HG03457 (cell line): ENCODE measurements around the gene RAB7A.
"Not testable (repeated sequence)": the region's sequence is repeated elsewhere in the genome, so short reads cannot be mapped to it uniquely, and the experiment has no call there.

Source experiments
- ATAC-seq: cut with Tn5 transposase; IDR thresholded peaks from one replicate; pipeline ENCODE4 v1.9.1; 2021; ENCODE audit warnings: moderate number of reproducible peaks; ENCODE audit not compliant: unreplicated experiment

The RAB7A gene

DNA sequence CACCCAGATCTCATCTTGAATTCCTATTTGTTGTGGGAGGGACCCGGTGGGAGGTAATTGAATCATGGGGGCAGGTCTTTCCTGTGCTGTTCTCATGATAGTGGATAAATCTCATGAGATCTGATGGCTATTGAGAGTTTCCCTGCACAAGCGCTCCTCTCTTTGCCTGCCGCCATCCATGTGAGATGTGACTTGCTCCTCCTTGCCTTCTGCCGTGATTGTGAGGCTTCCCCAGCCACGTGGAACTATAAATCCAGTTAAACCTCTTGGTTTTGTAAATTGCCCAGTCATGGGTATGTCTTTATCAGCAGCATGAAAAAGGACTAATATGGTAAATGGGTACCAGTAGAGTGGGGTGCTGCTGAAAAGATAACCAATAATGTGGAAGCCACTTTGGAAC is 23.6 kb downstream of the RAB7A start:
- not testable (repeated sequence) for ATAC-seq

DNA sequence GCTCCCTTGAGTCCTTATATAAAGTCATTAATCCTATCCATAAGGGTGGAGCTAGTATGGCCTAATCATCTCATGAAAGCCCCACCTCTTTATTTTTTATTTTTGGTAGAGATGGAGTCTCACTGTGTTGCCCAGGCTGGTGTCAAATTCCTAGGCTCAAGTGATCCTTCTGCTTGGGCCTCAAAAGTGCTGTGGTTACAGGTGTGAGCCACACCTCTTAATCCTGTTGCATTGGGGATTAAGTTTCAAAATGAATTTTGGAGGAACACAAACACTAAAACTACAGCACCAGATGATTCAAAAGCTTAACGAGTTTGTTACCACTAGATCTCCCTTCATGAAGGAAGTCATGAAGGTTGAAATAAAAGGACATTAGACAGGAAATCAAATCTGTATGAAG is 27.7 kb downstream of the RAB7A start:
- no peak for ATAC-seq

DNA sequence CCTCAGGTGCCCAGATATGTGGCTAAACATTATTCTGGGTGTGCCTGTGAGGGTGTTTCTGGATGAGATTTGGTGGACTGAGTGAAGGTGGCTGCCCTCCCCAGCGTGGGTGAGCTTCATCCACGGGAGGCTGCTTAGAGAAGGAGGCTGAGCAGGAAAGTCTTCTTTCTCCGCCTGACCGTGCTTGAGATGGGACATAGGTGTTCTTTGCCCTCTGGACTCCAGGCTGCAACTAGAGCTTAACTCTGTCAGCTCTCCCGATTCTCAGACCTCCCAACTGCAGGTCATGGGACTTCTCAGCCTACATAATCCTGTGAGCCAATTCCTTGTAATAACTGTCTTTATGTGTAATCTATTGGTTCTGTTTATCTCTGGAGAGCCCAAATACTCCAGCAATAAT is 34.1 kb downstream of the RAB7A start:
- ATAC-seq: no peak

DNA sequence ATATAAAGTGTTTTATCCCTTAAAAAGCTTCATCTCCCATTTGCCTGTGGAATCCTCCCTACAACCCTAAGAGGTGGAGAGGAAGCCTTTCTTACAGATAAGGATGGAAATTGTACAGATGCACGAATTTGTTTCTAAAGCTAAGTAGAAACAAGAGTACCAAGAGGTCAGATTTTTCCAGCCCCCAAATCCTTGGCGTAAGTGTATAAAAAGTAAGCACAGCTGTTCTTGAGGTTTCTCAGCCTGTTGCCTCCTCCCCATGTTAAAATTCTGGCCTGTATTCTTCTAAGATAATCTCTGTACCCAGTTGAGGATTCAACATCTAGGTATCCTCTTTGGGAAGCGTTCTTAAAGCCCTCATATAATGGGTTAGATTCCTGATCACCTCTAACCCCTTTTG is 34.9 kb downstream of the RAB7A start:
- ATAC-seq: no peak

DNA sequence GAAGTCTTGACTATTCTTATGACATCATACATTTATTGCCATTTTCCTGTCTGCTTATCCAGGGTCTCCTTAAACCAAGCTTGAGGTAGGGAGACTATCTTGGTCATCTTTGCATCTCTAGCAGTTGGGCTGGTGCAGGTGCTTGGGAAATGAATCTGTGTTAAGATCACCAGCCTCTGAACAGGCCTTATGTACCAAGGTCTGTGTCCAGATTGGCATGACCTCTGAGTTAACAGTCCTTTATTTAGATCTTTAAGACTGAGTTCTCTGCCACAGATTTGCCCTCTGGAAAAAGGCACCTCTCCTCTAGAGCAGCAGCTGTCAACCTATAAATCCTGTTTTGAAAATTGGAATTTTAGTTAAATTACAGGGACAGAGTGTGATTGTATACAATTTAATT is 35.4 kb downstream of the RAB7A start:
- no peak for ATAC-seq

DNA sequence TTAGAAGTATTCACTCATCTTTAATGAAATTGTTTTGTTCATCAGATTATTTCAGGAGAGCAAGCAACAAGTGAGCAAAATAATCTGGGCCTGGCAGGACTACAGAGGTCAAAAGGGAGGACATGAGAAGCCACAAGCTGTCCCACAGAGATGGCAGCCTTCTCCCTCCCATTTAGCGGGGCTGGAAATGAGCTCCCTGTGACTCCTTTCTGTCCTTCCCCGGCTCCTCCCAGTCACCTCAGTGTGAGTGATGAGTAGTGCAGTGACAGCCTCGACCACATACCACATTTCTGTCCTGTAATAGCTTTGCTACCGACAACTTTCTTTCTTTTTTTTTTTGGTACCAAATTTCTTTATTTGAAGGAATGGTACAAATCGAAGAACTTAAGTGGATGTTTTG is 38.0 kb downstream of the RAB7A start:
- no peak for ATAC-seq

DNA sequence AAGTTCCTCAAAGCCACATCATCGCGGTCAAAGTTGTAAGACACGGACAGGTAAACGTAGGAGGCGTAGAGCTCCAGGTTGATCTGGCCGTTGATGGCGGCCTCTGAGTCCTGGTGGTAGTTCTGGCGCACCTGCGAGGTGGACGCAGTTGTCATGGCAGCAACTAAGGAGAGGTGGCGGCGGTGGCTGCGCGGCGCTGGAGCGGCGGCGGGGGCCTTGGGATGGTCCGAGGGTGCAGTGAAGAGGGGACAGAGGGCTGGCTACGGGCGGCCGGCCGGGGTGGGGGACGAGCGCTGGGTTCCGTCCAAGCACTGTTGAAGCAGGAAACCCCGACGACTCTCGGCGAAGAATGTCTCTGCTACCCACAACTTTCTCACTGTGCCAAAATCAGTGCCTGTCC is 38.9 kb downstream of the RAB7A start:
- no peak for ATAC-seq

DNA sequence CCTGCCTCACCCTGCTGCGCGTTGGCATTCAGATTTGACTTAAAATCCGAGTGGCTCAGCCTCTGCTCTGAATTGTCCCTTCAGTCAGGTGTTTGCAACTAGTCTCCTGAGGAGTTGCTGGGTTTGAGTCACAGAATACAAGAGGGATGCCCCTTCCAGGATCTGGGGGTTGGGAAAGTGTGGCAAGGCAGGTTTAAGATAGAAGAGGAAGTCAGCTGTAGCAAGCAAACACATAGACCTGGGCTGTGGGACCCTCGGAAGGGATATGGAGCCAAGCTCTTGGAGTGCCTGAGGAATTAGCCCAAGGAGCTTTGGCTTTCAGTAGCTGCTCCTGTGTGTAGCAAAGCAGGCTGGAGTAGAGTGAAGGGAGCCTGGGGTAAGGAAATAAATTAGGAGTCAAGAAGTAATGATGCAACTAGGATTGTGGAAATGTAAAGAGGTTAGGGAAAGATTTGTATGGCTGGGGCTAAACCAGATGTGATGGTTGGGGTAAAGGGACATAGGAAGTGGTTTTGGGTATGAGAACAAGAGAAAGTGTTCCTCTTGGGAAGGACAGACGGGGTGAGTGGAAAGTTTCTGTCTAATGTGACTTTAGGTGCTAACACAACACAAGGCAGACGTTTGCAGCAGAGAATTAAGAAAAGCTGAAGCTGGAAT is 41.2 kb downstream of the RAB7A start:
- ATAC-seq: no peak

DNA sequence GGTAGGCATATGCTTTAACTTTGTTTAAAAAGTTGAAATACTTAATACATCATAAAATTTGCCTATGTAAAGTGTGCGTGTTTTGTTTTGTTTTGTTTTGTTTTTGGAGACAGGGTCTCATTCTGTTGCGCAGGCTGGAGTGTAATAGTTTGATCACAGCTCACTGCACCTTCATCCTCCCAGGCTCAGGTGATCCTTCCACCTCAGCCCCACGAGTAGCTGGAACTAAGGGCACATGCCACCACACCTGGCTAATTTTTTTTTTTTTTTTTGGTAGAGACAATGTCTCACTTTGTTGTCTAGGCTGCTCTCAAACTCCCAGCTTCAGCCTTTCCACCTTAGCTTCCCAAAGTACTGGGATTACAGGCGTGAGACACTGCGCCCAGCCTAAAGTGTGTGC is 42.5 kb downstream of the RAB7A start:
- no peak for ATAC-seq

DNA sequence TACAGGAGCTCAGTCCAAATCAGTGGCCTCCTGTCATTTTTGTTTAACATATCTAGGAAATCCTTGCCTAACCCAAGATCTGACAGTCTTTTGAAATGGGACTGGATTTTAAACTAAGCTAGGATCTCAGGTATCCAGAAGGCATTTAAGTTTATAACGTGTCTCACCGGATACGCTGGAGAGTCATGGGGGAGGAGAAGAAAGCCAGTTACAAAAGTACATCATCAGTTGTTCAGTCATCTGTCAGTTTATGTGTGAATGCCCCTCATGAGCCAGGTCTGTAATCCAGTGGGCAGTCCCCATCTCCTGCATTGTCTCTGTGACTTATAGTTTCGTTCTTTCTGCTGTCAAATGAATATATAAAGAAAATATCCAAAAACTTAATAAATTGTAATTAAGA is 44.4 kb downstream of the RAB7A start:
- ATAC-seq: no peak

DNA sequence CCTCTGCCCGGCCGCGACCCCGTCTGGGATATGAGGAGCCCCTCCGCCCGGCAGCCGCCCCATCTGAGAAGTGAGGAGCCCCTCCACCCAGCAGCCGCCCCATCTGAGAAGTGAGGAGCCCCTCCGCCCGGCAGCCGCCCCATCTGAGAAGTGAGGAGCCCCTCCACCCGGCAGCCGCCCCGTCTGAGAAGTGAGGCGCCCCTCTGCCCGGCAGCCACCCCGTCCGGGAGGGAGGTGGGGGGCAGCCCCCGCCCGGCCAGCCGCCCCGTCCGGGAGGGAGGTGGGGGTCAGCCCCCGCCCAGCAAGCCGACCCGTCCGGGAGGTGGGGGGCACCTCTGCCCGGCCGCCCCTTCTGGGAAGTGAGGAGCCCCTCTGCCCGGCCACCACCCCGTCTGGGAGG is 47.2 kb downstream of the RAB7A start:
- not testable (repeated sequence) for ATAC-seq

DNA sequence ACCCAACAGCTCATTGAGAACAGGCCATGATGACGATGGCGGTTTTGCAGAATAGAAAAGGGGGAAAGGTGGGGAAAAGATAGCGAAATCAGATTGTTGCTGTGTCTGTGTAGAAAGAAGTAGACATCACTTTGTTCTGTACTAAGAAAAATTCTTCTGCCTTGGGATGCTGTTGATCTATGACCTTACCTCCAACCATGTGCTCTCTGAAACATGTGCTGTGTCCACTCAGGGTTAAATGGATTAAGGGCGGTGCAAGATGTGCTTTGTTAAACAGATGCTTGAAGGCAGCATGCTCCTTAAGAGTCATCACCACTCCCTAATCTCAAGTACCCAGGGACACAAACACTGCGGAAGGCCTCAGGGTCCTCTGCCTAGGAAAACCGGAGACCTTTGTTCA is 47.6 kb downstream of the RAB7A start:
- ATAC-seq: not testable (repeated sequence)

DNA sequence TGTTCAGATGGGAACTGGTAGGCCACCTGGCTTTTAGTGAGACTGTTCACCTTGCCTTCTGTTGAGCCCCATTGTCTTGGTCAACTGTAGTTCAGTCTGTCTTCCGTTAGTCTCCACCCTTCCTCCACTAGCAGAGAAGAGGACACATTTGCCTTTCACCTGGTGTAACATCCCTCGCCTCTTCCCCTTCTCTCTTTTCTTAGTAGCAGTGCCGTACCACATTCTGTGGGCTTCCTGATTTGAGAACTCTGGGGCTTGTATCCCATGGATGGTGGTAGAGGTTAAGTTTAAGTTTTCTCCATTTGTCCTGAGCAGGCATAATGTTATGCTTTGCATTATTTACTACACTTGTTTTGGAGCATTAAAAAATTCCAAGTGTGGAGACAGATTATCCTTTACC is 49.3 kb downstream of the RAB7A start:
- ATAC-seq: no peak

DNA sequence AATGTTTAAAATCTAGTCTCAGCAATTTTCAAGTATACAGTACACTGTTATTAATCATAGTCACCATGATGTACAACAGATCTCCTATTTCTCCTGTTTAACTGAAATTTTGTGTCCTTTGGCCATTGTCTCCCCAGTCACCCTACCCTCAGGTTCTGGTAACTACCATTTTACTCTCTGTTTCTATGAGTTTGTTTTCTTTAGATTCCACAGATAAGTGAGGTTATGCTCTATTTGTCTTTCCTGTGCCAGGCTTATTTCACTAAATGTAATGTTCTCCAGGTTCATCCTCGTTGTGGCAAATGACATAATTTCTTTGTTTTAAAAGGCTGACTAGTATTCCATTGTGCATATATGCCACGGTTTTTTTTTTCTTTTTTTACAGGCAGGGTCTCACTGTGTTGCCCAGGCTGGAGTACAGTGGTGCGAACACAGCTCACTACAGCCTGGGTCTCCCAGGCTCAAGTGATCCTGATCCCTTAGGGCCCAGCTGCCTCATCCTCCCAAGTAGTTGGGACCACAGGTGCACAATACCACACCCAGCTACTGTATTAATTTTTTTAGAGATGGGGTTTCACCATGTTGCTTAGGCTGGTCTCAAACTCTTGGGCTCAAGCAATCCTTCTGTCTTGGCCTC is 50.0 kb downstream of the RAB7A start:
- ATAC-seq: no peak

DNA sequence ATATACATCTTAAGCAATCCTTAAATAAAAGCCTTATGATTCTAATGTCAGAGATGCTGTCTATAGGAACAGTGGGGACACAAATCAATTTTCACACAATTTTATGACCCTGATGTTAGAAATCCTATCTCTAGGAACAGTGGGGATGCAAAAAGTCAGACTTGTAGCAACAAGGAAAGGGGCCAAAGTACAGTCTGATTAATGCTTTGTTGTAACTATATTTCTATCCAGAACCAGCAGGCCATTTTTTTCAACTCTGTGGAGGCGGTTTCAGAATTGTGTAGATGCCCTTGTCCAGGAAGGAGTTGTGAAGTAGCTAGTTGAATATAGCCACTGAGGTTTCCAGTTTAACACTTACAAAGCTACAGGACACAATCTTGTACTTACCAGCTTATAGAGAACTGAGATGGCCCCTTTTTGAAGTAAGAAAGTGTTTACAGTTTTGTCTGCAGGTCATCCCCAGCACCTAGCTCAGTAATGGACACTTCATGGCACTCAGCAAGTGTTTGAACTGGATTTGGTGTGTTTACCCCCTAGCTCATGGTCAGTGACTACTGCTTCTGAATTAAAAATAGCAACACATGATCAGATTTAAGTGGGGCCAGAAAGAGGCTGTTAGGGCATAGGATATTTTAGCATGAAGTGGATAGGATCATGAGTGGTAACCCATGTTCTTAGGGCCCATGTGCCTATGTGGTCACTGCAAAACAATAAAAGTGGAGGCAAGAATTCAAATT is 54.3 kb downstream of the RAB7A start:
- no peak for ATAC-seq

DNA sequence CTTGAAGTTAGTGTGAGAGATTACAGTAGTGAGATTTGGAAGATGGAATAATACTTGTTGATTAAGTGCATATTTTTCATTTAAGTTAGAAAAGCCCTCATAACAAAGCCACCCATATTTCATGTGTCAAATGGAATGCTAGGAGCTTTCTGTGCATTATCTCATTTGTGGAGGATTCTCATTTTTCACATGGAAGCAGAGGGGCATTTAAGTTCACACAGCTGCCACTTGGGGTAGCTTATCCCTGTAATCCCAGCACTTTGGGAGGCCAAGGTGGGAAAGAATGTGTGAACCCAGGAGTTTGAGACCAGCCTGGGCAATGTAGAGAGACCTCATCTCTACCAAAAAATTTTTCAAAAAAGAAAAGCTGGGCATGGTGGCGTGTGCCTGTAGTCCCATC is 55.2 kb downstream of the RAB7A start:
- no peak for ATAC-seq

DNA sequence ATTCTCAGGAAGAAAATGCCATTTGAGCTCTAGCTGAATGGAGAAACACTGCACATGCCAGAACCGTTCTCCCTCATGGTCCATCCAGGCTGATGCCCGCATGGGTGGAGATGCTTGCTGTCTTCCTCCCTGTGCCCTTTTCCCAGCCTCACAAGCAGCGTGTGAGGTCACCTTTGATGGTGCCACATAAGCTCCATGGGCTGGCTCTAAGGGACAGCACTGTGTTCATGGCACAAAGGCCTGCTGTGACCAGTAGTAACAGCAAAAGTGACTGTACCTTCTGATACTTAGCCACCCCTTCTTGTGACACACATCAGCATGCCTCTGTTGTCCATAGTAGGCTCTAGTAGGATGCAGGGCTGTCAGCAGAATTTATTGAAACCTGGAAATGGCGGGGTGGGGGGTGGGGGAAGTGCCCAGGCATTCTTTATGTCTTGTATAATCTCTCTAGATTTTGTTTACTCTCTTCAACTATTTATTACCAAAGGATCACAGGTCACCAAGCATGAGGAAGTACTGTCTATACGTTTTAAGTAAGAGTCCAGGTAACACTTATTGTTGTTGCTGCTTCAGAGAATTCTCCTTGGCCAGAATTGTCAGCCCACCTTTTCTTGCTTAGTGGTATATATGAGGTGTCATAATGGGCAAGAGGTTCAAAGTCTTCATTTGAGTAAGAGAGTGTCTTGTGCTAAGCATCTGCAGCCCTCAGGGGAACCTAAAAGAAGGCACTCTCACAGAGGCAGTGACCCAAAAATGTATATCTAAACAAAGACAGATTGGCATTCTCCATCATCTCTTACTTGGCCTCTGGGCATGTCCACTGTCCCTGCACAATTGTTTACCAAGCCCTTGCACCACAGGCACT is 56.5 kb downstream of the RAB7A start:
- ATAC-seq: no peak

DNA sequence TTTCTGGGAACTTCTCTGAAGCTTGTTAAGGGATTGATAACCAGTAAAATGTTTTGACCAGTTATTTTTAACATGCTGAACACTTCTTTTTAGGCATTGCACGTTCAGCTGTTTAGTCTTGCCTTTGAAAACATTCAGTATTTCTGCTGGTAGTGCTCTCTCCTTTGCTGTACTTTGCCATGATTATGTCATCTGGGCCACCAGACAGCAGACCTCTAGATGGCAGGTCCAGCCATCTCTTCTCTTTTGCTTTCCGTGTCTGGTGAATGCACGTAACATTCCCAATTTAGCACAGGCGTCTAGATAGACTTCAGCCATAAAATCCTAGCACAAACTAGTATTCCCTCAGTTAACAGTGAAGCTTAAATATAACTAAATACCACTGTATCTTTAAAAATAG is 57.8 kb downstream of the RAB7A start:
- ATAC-seq: no peak

DNA sequence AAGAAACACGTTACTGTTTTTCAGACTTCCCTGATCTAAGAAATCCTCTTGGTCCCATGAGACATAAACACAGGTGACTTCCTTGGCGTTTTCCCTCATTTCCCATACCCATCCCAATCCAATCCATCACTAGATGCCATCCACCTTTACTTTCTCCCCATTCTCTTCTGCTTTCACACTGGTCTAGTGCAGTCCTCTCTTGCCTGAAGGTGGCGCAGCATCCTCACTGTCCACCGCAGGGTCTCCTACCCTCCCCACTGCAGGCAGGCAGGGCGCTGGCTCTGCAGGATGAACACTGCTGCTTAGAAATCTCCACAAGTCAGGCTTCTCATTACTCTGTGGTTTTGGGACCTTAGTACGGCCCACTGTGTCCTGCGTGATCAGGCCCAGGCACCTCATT is 58.2 kb downstream of the RAB7A start:
- no peak for ATAC-seq

DNA sequence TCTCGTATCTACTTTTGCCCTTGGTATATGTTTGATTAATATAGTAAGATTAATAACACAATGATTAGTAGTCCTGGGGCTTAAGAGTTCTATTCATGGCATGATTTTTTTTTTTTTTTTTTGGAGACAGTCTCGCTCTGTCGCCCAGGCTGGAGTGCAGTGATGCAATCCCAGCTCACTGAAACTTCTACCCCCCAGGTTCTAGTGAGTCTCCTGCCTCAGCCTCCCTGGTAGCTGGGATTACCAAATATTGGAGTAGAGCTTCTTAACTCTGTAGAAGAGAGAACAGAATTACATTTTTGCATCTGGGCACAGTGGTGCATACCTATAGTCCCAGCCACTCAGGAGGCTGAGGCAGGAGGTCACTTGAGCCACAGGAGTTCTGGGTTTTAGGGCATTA is 58.9 kb downstream of the RAB7A start:
- ATAC-seq: no peak

DNA sequence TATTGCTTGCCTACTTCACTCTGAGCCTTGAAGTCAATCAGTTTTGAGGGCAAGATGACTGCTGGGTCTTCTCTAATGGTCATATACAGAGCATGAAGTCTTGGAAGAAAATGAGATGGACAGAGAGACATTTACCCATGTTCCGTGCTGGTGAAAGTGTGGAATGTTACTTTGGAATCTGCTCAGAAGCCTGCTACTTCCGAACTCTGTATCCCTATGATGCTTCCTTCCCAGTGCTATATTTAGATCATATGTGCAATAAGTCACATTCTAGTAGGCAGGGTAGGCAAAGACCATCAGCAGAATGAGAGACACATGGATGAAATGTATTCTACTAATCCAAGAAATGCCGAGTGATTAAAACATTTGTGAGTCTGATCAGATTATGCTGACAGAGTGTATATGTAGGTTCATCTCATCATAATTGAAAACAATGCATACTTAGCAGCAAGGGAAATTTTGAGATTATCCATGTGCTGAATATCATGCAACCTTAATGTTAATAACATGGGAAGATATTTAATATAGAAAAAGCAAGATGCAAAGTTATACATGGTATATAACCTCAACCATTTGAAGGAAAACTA is 60.5 kb downstream of the RAB7A start:
- no peak for ATAC-seq
